Smooth muscle cell (in vitro differentiated cells): ENCODE data around the gene HDAC10. TPM values are rescaled to one million over a fixed set of nuclear protein-coding genes. Genes with fewer than 3 reads are reported as not detected.

Source experiments
- DNase-seq: peaks from one replicate; lab custom pipeline; 2025; ENCODE audit not compliant: unreplicated experiment; lab: John Stamatoyannopoulos, UW
- H2AFZ ChIP-seq: fragments of 200-600 bp; sonication (generic); 2 replicates; pipeline ENCODE4 v1.6.0; 2016; ENCODE audit warnings: antibody characterized with exemption, low read depth, mild to moderate bottlenecking
- H3F3A ChIP-seq: fragments of 200-600 bp; sonication (generic); 2 replicates; pipeline ENCODE4 v1.6.0; 2017; ENCODE audit warnings: antibody characterized with exemption, low read depth
- H3K27ac ChIP-seq: fragments of 200-600 bp; sonication (generic); 2 replicates; pipeline ENCODE4 v1.5.1; 2016; ENCODE audit warnings: low read depth, mild to moderate bottlenecking
- H3K27me3 ChIP-seq: fragments of 200-600 bp; sonication (generic); 2 replicates; pipeline ENCODE4 v1.6.1; 2016; ENCODE audit warnings: low read depth, mild to moderate bottlenecking
- H3K36me3 ChIP-seq: fragments of 200-600 bp; sonication (generic); 2 replicates; pipeline ENCODE4 v1.5.1; 2016; ENCODE audit warnings: low read depth
- H3K4me1 ChIP-seq: fragments of 200-600 bp; sonication (generic); 2 replicates; pipeline ENCODE4 v1.5.1; 2016; ENCODE audit warnings: low read depth
- H3K4me2 ChIP-seq: fragments of 200-600 bp; sonication (generic); 2 replicates; pipeline ENCODE4 v1.6.0; 2016; ENCODE audit warnings: mild to moderate bottlenecking
- H3K4me3 ChIP-seq: fragments of 200-600 bp; sonication (generic); 2 replicates; pipeline ENCODE4 v1.5.1; 2016; ENCODE audit warnings: mild to moderate bottlenecking
- H3K79me2 ChIP-seq: fragments of 200-600 bp; sonication (generic); 2 replicates; pipeline ENCODE4 v1.6.0; 2016; ENCODE audit warnings: low read depth, mild to moderate bottlenecking
- H3K9ac ChIP-seq: fragments of 200-600 bp; sonication (generic); 2 replicates; pipeline ENCODE4 v1.6.0; 2016; ENCODE audit warnings: low read depth
- H3K9me3 ChIP-seq: fragments of 200-600 bp; sonication (generic); replicated peaks from 2 replicates; pipeline ENCODE4 v1.5.1; 2016; ENCODE audit warnings: low read depth
- H4K20me1 ChIP-seq: fragments of 200-600 bp; sonication (generic); 2 replicates; pipeline ENCODE4 v1.6.0; 2016; ENCODE audit warnings: low read depth
- WGBS: methylation state at CpG from one replicate; pipeline ENCODE4 v1.1.7; 2016; ENCODE audit warnings: low lambda C conversion rate; 5-methylcytosine and 5-hydroxymethylcytosine counted together
- polyA plus RNA-seq: library from polyadenylated mRNA; unstranded; fragments of >200 nt; fragmentation: Nextera tagmentation; extraction: Ambion mirVana; gene quantifications from 2 replicates; pipeline ENCODE4 v1.2.1, GENCODE V29; 2016
- total RNA-seq: library from RNA; depleted of rRNA; stranded (reverse); fragments of >200 nt; gene quantifications from 2 replicates; pipeline ENCODE4 v1.2.3, GENCODE V29; 2014
- TF ChIP-seq, protein P1 (sequence below): fragments of 200-600 bp; sonication (generic); IDR thresholded peaks from 2 replicates; pipeline ENCODE4 v1.5.1; 2017; ENCODE audit warnings: borderline replicate concordance, mild to moderate bottlenecking, antibody characterized with exemption; ENCODE audit not compliant: insufficient read depth, poor library complexity, severe bottlenecking

HDAC10 gene
- total and polyA plus RNA-seq, 2 experiments from 2014 or later: 9.5 to 15.7 TPM

DNA sequence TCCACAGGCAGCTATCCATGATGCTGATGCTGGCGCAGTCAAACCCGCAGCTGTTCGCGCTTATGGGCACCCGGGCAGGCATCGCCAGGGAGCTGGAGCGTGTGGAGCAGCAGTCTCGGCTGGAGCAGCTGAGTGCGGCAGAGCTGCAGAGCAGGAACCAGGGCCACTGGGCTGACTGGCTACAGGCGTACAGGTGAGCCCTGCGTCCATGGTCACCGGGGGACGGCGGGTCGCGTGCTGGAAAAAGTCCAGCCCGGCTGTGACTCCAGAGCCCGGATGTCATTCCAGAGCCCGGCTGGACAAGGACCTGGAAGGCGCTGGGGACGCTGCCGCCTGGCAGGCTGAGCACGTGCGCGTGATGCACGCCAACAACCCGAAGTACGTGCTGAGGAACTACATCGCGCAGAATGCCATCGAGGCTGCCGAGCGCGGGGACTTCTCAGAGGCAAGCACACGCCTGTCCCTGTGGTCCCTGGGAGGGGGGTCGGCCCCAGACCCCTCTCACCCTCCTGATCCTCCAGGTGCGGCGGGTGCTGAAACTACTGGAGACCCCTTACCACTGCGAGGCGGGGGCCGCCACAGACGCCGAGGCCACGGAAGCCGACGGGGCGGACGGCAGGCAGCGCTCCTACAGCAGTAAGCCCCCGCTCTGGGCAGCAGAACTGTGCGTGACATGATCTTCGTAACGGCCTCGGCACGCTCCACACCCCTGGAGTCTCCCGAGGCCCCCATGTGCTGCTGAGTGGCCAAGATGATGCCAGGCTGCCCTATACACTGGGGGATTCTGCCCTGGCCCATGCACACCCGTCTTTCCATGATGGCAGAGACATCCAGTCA, 34.2 kb downstream of the HDAC10 start:
- TF ChIP-seq, protein P1, sequence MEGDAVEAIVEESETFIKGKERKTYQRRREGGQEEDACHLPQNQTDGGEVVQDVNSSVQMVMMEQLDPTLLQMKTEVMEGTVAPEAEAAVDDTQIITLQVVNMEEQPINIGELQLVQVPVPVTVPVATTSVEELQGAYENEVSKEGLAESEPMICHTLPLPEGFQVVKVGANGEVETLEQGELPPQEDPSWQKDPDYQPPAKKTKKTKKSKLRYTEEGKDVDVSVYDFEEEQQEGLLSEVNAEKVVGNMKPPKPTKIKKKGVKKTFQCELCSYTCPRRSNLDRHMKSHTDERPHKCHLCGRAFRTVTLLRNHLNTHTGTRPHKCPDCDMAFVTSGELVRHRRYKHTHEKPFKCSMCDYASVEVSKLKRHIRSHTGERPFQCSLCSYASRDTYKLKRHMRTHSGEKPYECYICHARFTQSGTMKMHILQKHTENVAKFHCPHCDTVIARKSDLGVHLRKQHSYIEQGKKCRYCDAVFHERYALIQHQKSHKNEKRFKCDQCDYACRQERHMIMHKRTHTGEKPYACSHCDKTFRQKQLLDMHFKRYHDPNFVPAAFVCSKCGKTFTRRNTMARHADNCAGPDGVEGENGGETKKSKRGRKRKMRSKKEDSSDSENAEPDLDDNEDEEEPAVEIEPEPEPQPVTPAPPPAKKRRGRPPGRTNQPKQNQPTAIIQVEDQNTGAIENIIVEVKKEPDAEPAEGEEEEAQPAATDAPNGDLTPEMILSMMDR: no peak
- Histone ChIP-seq H4K20me1 (peaks cover 70% of the 10 kb centered on the region), H3K36me3 (no peaks in the 10 kb centered on the region), H3K79me2 (peaks cover 26% of the 10 kb centered on the region), H3K27me3 (no peaks in the 10 kb centered on the region), H3F3A (no peaks in the 10 kb centered on the region), H3K4me1 (no peaks in the 10 kb centered on the region), H3K9me3 (no peaks in the 10 kb centered on the region), H3K4me3 (no peak overlapping the region), H3K27ac (no peak overlapping the region), H2AFZ (no peak overlapping the region), H3K9ac (no peak overlapping the region), H3K4me2 (no peak overlapping the region)
- DNase-seq: no peak
- WGBS: 98% methylated on average over 57 of the region's 57 CpGs

- Histone ChIP-seq H4K20me1 (peaks cover 78% of the 10 kb centered on the region), H3F3A (no peaks in the 10 kb centered on the region), H3K4me2 (no peak overlapping the region), H3K79me2 (peaks cover 32% of the 10 kb centered on the region), H3K9me3 (no peaks in the 10 kb centered on the region), H3K27ac (no peak overlapping the region), H3K9ac (no peak overlapping the region), H3K36me3 (no peaks in the 10 kb centered on the region), H3K27me3 (no peaks in the 10 kb centered on the region), H3K4me3 (no peak overlapping the region), H2AFZ (no peak overlapping the region), H3K4me1 (no peaks in the 10 kb centered on the region)
- WGBS: 94% methylated on average over 15 of the region's 15 CpGs
- no peak for DNase-seq
- TF ChIP-seq, protein P1: no peak
Measured at GRCh38 chr22:50216055-50216683, 34.9 kb downstream of the HDAC10 start.

GRCh38 chr22:50215297-50216054, 35.6 kb downstream of the HDAC10 start:
- H3K9ac ChIP-seq: no peak overlapping the region
- H3K79me2 ChIP-seq: peaks cover 39% of the 10 kb centered on the region
- TF ChIP-seq, protein P1: no peak
- no peaks in the 10 kb centered on the region for H3K9me3 ChIP-seq
- peaks cover 84% of the 10 kb centered on the region for H4K20me1 ChIP-seq
- no peaks in the 10 kb centered on the region for H3K27me3 ChIP-seq
- H3F3A ChIP-seq: no peaks in the 10 kb centered on the region
- no peak overlapping the region for H3K4me3 ChIP-seq
- H3K4me1 ChIP-seq: no peaks in the 10 kb centered on the region
- no peak overlapping the region for H3K27ac ChIP-seq
- no peak overlapping the region for H2AFZ ChIP-seq
- no peak overlapping the region for H3K4me2 ChIP-seq
- DNase-seq: no peak
- no peaks in the 10 kb centered on the region for H3K36me3 ChIP-seq
- WGBS: 96% methylated on average over 17 of the region's 17 CpGs
